Ishikawa (cell line): ENCODE data around the gene DELE1.

ENCODE experiments used
- CEBPB ChIP-seq: IDR thresholded peaks from 2 replicates; pipeline ENCODE4 v1.6.1; 2012
- CREB1 ChIP-seq: IDR thresholded peaks from 2 replicates; pipeline ENCODE4 v1.6.1; 2012; ENCODE audit warnings: low read depth
- EGR1 ChIP-seq: IDR thresholded peaks from 2 replicates; pipeline ENCODE4 v1.6.1; 2012
- EP300 ChIP-seq: IDR thresholded peaks from 2 replicates; pipeline ENCODE4 v1.6.1; 2012; ENCODE audit warnings: borderline replicate concordance
- FOXM1 ChIP-seq: IDR thresholded peaks from 2 replicates; pipeline ENCODE4 v1.6.1; 2012; ENCODE audit warnings: low read depth, borderline replicate concordance
- NFIC ChIP-seq: IDR thresholded peaks from 2 replicates; pipeline ENCODE4 v1.6.1; 2012
- RAD21 ChIP-seq: IDR thresholded peaks from 2 replicates; pipeline ENCODE4 v1.6.1; 2012; ENCODE audit warnings: low read depth
- TAF1 ChIP-seq: IDR thresholded peaks from 2 replicates; pipeline ENCODE4 v1.6.1; 2012; ENCODE audit warnings: low read depth, mild to moderate bottlenecking
- TCF12 ChIP-seq: IDR thresholded peaks from 2 replicates; pipeline ENCODE4 v1.6.1; 2012; ENCODE audit warnings: low read depth
- TEAD4 ChIP-seq: IDR thresholded peaks from 2 replicates; pipeline ENCODE4 v1.6.1; 2012
- YY1 ChIP-seq: IDR thresholded peaks from 2 replicates; pipeline ENCODE4 v1.6.1; 2012; ENCODE audit warnings: low read depth
- ZBTB7A ChIP-seq: IDR thresholded peaks from 2 replicates; pipeline ENCODE4 v1.6.1; 2012; ENCODE audit warnings: low read depth
- TF ChIP-seq, protein P1 (sequence below): IDR thresholded peaks from 2 replicates; pipeline ENCODE4 v1.6.1; 2012
- TF ChIP-seq, protein P2 (sequence below): IDR thresholded peaks from 2 replicates; pipeline ENCODE4 v1.6.1; 2012
- TF ChIP-seq, protein P3 (sequence below): IDR thresholded peaks from 2 replicates; pipeline ENCODE4 v1.6.1; 2012; ENCODE audit warnings: low read depth, mild to moderate bottlenecking

Gene DELE1

DNA sequence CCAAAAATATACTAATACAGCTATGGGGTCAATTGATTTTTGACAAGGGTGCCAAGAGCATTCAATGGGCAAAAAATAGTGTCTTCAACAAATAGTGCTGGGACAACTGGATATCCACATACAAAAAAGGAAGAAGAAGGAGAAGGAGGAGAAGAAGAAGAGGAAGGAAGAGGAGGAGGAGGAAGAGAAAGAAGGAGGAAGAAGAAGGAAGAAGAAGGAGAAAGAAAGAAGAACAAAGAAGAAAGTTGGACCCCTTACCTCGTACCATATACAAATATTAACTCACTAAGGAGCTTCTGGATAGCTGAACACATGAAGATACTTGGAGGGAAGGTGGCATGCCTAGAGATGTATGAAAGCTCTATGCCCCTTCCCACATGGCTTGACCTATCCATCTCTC, 17.2 kb upstream of the DELE1 start:
- TF ChIP-seq RAD21: no peak
- no peak for TF ChIP-seq YY1
- TF ChIP-seq, protein P1, sequence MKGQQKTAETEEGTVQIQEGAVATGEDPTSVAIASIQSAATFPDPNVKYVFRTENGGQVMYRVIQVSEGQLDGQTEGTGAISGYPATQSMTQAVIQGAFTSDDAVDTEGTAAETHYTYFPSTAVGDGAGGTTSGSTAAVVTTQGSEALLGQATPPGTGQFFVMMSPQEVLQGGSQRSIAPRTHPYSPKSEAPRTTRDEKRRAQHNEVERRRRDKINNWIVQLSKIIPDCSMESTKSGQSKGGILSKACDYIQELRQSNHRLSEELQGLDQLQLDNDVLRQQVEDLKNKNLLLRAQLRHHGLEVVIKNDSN: no peak
- TF ChIP-seq FOXM1: no peak
- no peak for TF ChIP-seq CREB1
- TF ChIP-seq TEAD4: no peak
- TF ChIP-seq, protein P2, sequence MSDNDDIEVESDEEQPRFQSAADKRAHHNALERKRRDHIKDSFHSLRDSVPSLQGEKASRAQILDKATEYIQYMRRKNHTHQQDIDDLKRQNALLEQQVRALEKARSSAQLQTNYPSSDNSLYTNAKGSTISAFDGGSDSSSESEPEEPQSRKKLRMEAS: no peak
- TF ChIP-seq, protein P3, sequence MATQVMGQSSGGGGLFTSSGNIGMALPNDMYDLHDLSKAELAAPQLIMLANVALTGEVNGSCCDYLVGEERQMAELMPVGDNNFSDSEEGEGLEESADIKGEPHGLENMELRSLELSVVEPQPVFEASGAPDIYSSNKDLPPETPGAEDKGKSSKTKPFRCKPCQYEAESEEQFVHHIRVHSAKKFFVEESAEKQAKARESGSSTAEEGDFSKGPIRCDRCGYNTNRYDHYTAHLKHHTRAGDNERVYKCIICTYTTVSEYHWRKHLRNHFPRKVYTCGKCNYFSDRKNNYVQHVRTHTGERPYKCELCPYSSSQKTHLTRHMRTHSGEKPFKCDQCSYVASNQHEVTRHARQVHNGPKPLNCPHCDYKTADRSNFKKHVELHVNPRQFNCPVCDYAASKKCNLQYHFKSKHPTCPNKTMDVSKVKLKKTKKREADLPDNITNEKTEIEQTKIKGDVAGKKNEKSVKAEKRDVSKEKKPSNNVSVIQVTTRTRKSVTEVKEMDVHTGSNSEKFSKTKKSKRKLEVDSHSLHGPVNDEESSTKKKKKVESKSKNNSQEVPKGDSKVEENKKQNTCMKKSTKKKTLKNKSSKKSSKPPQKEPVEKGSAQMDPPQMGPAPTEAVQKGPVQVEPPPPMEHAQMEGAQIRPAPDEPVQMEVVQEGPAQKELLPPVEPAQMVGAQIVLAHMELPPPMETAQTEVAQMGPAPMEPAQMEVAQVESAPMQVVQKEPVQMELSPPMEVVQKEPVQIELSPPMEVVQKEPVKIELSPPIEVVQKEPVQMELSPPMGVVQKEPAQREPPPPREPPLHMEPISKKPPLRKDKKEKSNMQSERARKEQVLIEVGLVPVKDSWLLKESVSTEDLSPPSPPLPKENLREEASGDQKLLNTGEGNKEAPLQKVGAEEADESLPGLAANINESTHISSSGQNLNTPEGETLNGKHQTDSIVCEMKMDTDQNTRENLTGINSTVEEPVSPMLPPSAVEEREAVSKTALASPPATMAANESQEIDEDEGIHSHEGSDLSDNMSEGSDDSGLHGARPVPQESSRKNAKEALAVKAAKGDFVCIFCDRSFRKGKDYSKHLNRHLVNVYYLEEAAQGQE: no peak
- no peak for TF ChIP-seq CEBPB
- TF ChIP-seq EGR1: no peak
- no peak for TF ChIP-seq ZBTB7A
- TF ChIP-seq EP300: no peak
- no peak for TF ChIP-seq NFIC
- TF ChIP-seq TCF12: no peak
- TF ChIP-seq TAF1: no peak

DNA sequence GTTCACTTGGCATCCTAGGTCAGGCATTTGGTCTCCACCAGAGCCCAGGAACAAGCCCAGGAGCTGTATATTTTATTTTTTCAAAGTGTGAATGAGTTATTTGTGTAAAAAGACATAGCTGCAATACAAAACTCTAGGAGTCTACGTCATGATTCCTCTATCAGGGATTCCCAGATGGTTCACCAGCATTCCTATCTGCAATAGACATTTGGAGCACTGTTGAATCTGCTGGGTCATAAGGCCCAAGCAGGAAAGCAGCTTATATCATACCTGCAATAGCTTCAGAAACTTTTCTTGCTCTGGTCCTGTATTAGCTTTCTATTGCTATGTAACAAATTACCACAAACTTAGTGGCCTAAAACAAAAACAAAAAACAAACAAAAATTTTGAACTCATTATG, 16.7 kb upstream of the DELE1 start:
- TF ChIP-seq RAD21 (no peak), TEAD4 (no peak), EGR1 (no peak), YY1 (no peak), CEBPB (no peak), FOXM1 (no peak), NFIC (no peak), TCF12 (no peak), ZBTB7A (no peak), CREB1 (no peak), TAF1 (no peak), EP300 (no peak)
- TF ChIP-seq, protein P1: no peak
- TF ChIP-seq, protein P3: no peak
- TF ChIP-seq, protein P2: no peak

DNA sequence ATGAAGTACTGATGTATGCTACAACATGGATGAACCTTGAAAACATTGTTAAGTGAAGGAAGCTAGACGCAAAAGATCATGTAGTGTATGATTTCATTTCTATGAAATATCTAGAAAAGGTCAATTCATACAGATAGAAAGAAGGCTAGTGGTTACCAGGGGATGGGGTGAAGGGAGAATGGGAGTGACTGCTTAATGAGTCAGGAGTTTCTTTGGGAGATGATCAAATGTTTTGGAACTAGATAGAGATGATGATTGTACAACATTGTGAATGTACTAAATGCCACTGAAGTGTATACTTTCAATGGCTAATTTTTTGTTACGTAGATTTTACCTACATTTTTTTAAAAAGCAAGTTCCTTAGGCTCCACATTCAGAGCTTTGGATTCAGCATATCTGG, 14.9 kb upstream of the DELE1 start:
- TF ChIP-seq, protein P2: no peak
- no peak for TF ChIP-seq EP300
- TF ChIP-seq FOXM1: no peak
- TF ChIP-seq TCF12: no peak
- no peak for TF ChIP-seq RAD21
- no peak for TF ChIP-seq ZBTB7A
- no peak for TF ChIP-seq TAF1
- TF ChIP-seq, protein P1: no peak
- TF ChIP-seq NFIC: no peak
- TF ChIP-seq CEBPB: no peak
- no peak for TF ChIP-seq CREB1
- no peak for TF ChIP-seq TEAD4
- TF ChIP-seq YY1: no peak
- no peak for TF ChIP-seq EGR1
- TF ChIP-seq, protein P3: no peak

DNA sequence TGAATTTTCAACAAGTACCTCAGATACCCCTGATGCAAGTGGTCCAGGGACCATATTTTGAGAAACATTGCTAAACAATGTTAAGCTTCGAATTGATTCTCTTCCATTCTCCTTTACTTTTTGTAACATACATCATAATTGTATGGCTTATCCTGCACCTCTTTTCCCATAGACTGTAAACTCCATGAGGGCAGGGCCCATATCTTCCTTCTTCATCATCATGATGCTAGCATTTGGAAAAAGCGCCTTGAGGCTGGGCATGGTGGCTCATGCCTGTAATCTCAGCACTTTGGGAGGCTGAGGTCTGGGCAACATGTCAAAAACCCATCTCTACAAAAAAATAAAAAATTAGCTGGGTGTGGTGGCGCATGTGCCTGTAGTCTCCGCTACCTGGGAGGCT, 14.5 kb upstream of the DELE1 start:
- TF ChIP-seq TEAD4 (no peak), RAD21 (no peak), CEBPB (no peak), TAF1 (no peak), ZBTB7A (no peak), EGR1 (no peak), EP300 (no peak), FOXM1 (no peak), CREB1 (no peak), TCF12 (no peak), YY1 (no peak)
- TF ChIP-seq, protein P2: no peak
- TF ChIP-seq, protein P3: no peak
- TF ChIP-seq, protein P1: no peak
